GM12865 (cell line): Measurements from ENCODE around the gene BRSK2.

Source experiments
- DNase-seq: peaks from one replicate; pipeline ENCODE4 v3.0.0; 2010; ENCODE audit warnings: low read depth
- H3K4me3 ChIP-seq: 2 replicates; pipeline ENCODE4 v1.5.1; 2011; ENCODE audit warnings: mild to moderate bottlenecking, low read depth, low read length, control low read depth
- CTCF ChIP-seq: IDR thresholded peaks from 2 replicates; pipeline ENCODE4 v1.5.1; 2011; ENCODE audit warnings: low read length, control low read depth, low read depth, inconsistent platforms; ENCODE audit not compliant: insufficient read depth; ENCODE audit errors: missing control alignments

BRSK2 gene

GRCh38 chr11:1488575-1489180 lies 98.9 kb downstream of the BRSK2 start:
- no peak for DNase-seq
- no peak overlapping the region for H3K4me3 ChIP-seq
- no peak for TF ChIP-seq CTCF

GRCh38 chr11:1490651-1491050 lies 100.9 kb downstream of the BRSK2 start:
- TF ChIP-seq CTCF, result no peak
- no peak overlapping the region for H3K4me3 ChIP-seq
- DNase-seq, result no peak

GRCh38 chr11:1491379-1491778 lies 101.6 kb downstream of the BRSK2 start:
- DNase-seq, result no peak
- no peak for TF ChIP-seq CTCF
- no peak overlapping the region for H3K4me3 ChIP-seq

GRCh38 chr11:1493650-1494244 lies 104.0 kb downstream of the BRSK2 start:
- DNase-seq, result no peak
- TF ChIP-seq CTCF, result no peak
- H3K4me3 ChIP-seq, result no peak overlapping the region

GRCh38 chr11:1494650-1495049 lies 104.9 kb downstream of the BRSK2 start:
- no peak overlapping the region for H3K4me3 ChIP-seq
- no peak for TF ChIP-seq CTCF
- DNase-seq, result no peak

GRCh38 chr11:1496091-1496760 lies 106.5 kb downstream of the BRSK2 start:
- H3K4me3 ChIP-seq, result no peak overlapping the region
- no peak for DNase-seq
- TF ChIP-seq CTCF, result no peak
